ENCODE results near the gene RALGAPA2. TPM values are rescaled to one million over a fixed set of nuclear protein-coding genes. Genes with fewer than 3 reads are reported as not detected.

The RALGAPA2 gene
- total and polyA plus RNA-seq, 2 of the 13 experiments (the other 11 are each of a cell fraction or from before 2014, with no cell fraction given): 13.8 to 17.7 TPM

- TF ChIP-seq HMGXB3 (CRISPR knock-in tag; IDR thresholded peaks at IDR 0.05; ENCODE audit: borderline replicate concordance) (peak; percentile 61; the same call in 1 of the 2 replicates), MIER3 (CRISPR knock-in tag; IDR thresholded peaks at IDR 0.05; ENCODE audit: borderline replicate concordance) (peak; percentile 66; the same call in 1 of the 2 replicates), CREBL2 (CRISPR knock-in tag; IDR thresholded peaks at IDR 0.05; ENCODE audit: borderline replicate concordance) (no peak), KLF16 (CRISPR knock-in tag; IDR thresholded peaks at IDR 0.05) (peak in 1 of 2 experiments; percentile 75; a peak in 1 of 4 replicates), FOXA1 (IDR thresholded peaks at IDR 0.05) (peak; percentile 90), FOXA1 (CRISPR knock-in tag; IDR thresholded peaks at IDR 0.05) (peak; percentile 77), POGZ (CRISPR knock-in tag; IDR thresholded peaks at IDR 0.05) (no peak), MXI1 (IDR thresholded peaks at IDR 0.05; ENCODE audit: borderline replicate concordance, low read depth, low read length) (peak; percentile 43; the same call in 1 of the 3 replicates), ZNF879 (CRISPR knock-in tag; IDR thresholded peaks at IDR 0.05) (no peak), ZNF598 (CRISPR knock-in tag; IDR thresholded peaks at IDR 0.05; ENCODE audit: borderline replicate concordance) (no peak), SRSF9 (IDR thresholded peaks at IDR 0.05; ENCODE audit: borderline replicate concordance, insufficient read depth, low read depth, low read length, poor library complexity, severe bottlenecking) (no peak), ZKSCAN1 (IDR thresholded peaks at IDR 0.05; ENCODE audit: low read length) (no peak), SIX4 (CRISPR knock-in tag; IDR thresholded peaks at IDR 0.05) (peak; percentile 71; the same call in 1 of the 2 replicates), SP2 (CRISPR knock-in tag; IDR thresholded peaks at IDR 0.05) (no peak), TBX3 (IDR thresholded peaks at IDR 0.05; ENCODE audit: borderline replicate concordance) (peak; percentile 79; the same call in 1 of the 2 replicates), ZNF781 (CRISPR knock-in tag; IDR thresholded peaks at IDR 0.05; ENCODE audit: borderline replicate concordance, not compliant biosample characterization) (no peak), FIP1L1 (IDR thresholded peaks at IDR 0.05; ENCODE audit: borderline replicate concordance, insufficient read depth, low read depth, low read length) (no peak), TBL1XR1 (IDR thresholded peaks at IDR 0.05; ENCODE audit: borderline replicate concordance, low read length, partially characterized antibody) (peak; percentile 83), EHMT2 (IDR thresholded peaks at IDR 0.05; ENCODE audit: borderline replicate concordance, low read depth, low read length) (no peak), ZFY (CRISPR knock-in tag; IDR thresholded peaks at IDR 0.05) (no peak), LCORL (IDR thresholded peaks at IDR 0.05) (no peak), LCORL (CRISPR knock-in tag; IDR thresholded peaks at IDR 0.05) (peak; percentile 23; the same call in 1 of the 2 replicates), KAT2B (IDR thresholded peaks at IDR 0.05; ENCODE audit: borderline replicate concordance, low read depth, low read length) (no peak)
These were observed 13.3 kb downstream of the RALGAPA2 start (continued) for GRCh38 chr20:20699144-20699543.

Data from HepG2 (cell line).